Activated CD4-positive, alpha-beta T cell treated with anti-CD3 and anti-CD28 coated beads, Interleukin-2, amount 50 U/mL, for 4 hours (primary cell): Measurements from ENCODE around the gene MLST8.
"Not testable (repeated sequence)": the region's sequence is repeated elsewhere in the genome, so short reads cannot be mapped to it uniquely, and the experiment has no call there.

Source experiments
- DNase-seq, 2 experiments: peaks; one replicate each; pipeline ENCODE4 v3.0.0-alpha.2; 2020

MLST8 gene

GRCh38 chr16:2250652-2251295, 45.5 kb downstream of the MLST8 start:
- DNase-seq: peak; percentile 25 to 29

DNA sequence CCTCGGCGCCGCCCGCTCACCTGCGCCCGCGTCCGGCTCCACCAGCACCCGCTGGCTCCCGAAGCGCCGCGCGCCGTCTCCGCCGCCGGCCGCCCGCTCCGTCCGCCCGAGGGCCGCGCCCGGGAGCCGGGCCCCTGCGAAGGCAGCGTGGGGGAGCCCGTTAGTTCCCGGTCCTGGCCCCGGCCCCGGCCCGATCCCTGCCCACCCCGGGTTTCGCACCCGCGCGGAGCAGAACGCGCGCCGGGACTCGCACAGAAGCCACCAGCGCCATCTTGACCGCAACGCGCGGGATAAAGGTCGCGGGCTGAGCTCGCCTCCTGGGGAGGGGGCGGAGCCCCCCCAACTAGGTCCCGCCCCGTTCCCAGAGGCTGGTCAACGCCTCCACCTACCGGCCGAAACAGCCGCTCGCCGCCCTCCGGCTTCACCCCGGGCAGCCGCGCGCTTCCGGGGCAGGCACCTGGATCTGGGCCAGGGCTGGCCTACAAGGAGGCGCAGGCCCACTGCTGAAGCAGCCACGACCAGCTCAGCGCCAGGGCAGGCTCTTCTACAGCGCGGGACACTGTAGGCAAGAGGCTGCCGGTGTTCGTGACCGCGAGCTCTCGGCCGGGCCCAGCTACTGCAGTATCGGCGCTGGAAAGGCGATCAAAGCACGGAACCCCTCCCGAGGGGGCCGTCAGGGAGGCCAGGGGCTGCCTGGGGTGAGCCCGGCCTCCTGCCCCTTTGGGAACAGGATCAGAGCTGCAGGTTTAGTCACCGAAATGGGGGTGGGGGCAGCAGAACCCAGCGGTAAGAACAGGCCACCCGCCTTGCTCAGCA, 46.2 kb downstream of the MLST8 start, which contains the start of gene ECI1:
Gene ECI1, minus strand, starts transcription at position 292 of the 816 bp plus-strand sequence. Its CDS starts 21 bp downstream, at position 271.
- DNase-seq: peak; percentile 53 to 60

GRCh38 chr16:2252806-2253148, 47.5 kb downstream of the MLST8 start:
- no peak for DNase-seq

GRCh38 chr16:2253293-2253692, 48.0 kb downstream of the MLST8 start:
- DNase-seq: no peak

GRCh38 chr16:2256531-2257140, 51.4 kb downstream of the MLST8 start:
- DNase-seq: no peak

DNA sequence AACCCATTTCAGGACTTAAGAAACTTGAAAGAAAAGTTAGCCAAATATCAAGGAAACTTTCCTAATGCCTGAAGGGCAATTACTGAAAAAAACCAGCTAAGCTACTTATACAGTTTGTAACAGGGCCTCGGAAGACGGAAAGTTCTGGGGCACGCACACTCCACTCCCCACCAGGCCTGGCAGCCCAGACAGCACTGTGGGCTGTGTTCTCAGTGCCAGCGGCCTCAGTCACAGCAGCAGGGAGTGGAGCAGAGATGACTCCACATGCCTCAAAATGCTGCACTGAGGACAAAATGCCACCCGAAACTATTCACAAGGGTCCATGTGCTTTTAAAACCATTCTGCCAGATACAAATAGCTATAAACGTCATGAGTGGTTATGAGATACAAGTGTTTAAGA, 52.5 kb downstream of the MLST8 start:
- DNase-seq: no peak

DNA sequence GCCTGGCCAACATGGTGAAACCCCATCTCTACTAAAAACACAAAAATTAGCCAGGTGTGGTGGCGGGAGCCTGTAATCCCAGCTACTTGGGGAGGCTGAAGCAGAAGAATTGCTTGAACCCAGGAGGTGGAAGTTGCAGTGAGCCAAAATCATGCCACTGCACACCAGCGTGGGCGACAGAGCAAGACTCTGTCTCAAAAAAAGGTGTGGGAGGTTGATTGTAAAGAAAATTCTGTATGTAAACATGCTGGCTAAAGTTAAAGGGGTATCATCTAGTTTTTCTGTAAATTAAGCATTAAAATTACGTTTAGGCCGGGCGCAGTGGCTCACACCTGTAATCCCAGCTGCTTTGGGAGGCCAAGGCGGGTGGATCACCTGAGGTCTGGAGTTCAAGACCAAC, 53.3 kb downstream of the MLST8 start:
- not testable (repeated sequence) for DNase-seq
